ENCODE data around the gene SZRD1.

SZRD1 gene

DNA sequence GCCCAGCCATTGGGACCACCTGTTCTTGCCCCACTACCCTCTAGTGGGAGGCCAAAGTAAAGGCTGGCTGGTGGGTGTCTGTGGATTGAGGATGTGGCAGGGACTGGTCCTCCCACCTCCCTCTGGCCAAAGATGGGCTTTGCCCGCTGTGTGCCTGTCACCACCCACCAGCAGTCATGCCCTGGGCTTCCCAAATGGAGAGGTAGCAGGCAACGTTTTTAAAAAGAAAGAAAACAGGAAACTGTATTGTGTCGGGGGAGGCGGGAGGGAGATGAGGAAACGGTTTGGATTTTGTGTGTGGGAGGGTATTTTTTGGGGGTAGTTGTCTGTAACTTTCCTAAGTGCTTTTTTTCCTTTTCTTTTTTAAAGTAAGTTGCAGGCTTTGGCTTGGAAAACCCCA lies 30.1 kb downstream of the SZRD1 start:
- no peak for DNase-seq (ENCODE audit: low read depth)

DNA sequence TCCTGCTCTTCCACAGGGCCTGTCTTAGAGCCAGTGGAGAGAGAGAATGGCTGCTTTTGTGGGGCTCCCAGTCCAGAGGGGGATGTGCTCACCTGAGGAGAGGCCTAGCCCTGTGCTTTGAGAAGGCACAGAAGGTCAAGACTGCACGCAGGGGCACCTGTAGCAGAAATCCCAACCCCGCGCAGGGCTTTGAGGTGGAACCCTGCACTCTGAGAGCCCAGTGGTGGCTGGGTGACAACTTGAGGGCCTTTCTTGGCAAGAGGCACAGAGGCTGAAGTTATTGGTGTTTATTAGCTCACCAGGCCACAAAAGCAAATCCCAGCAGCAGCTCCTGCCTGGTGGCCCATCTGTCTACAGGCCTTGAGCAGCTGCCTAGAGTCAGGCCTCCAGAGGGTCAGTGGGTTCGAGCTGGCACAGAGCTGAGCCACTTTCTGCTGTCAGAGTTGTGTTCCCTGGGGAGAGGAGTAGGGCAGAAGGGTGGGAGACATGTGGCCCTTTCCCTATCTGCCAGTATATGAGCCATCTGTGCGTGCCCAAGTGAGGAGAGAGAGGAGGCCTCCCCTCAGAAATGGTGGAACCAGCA lies 31.4 kb downstream of the SZRD1 start:
- DNase-seq (ENCODE audit: low read depth) = no peak

DNA sequence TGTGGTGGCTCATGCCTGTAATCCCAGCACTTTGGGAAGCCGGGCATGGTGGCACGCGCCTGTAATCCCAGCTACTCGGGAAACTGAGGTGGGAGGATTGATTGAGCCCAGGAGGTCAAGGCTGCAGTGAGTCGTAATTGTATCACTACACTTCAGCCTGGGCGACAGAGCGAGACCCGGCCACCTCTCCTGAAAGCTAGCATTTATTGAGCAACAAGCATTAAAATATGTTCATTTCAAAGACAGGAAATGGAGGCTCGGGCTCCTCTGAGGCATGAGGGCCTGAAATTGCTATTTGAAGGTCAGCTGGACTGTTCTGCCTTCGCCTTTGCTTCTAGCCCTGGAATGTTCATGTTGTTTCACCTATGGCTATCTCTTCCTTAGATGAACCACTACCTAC lies 35.7 kb downstream of the SZRD1 start:
- DNase-seq (ENCODE audit: low read depth) = no peak

DNA sequence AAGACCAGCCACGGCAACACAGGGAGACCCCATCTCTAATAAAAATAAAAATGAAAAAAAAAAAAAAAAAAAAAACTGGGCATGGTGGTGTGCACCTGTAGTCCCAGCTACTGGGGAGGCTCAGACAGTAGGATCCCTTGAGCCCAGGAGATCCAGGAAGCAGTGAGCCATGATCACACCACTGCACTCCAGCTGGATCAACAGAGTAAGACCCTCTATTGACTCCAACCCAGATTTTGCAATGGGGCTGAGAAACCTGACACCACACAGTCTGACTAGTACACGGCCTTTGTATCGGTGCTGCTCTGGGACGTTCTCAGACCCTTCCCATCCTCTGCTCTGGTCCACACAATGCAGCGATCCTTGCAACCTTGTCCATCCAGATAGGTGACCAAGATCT lies 38.4 kb downstream of the SZRD1 start:
- DNase-seq (ENCODE audit: low read depth) = no peak

DNA sequence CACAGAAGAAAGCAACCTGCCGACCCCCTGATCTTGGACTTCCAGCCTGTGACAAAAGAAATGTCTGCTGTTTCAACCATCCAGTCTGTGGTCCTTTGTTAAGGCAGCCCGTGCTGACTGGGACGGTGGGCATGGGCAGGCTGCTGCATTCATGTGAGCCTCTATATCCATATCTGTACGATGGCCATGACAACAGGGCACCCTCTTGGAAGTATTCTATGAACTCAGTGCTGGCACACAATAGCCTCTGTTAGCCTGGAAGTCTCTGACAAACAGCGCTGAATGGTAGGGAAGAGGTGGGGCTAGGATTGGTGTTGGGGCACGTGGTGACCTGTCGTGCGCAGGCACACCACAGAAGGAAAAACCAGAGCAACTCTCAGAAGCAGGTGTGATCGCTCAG lies 39.8 kb downstream of the SZRD1 start:
- no peak for DNase-seq (ENCODE audit: low read depth)

DNA sequence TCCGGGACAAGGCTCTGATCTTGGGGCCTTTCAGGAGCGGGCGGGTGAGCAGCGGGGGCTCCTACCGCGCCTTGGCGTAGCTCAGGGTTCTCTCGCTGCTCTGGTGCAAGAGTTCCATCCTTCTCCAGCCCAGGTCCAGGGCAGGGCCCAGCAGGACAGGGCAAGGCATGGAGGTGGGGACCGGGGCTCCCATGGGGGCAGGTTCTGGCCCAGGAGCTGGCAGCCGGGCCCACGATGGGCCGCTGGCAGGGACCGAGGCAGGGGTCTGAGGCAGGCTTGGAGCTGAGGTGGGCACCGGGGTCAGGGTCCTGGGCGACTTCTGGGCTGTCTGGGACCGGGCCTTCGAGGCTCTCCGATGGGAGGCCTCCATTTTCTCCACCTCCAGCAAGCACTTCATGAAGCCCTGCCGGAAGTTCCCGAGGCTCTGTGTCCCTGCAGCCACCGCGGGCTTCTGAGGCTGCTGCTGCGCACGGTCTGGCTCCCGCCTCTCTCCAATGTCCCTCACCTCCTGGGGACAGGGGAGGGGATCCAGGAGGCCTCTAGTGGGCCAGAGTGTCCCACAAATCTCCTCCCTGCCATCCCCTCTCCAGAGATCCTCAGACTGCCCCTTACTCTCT lies 42.6 kb downstream of the SZRD1 start:
- no peak for DNase-seq (ENCODE audit: low read depth)

DNA sequence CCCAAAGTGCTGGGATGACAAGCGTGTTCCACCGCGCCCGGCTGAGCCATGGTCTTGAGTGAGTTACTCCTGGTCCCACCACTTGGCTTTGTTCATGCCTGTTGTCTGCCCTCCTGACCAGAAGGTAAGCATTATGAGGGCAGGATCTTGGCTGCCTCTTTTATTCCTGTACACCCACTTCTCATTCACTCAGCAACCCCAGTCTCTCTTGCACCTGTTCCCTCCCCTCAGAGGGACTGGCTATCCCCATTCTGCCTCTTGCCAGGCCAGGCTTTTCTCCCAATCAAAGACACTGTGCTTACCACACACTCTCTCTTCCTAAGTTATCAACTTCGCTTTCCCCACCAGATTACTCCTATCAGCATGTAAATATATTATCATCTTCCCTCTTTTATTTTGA lies 43.8 kb downstream of the SZRD1 start:
- no peak for DNase-seq (ENCODE audit: low read depth)

DNA sequence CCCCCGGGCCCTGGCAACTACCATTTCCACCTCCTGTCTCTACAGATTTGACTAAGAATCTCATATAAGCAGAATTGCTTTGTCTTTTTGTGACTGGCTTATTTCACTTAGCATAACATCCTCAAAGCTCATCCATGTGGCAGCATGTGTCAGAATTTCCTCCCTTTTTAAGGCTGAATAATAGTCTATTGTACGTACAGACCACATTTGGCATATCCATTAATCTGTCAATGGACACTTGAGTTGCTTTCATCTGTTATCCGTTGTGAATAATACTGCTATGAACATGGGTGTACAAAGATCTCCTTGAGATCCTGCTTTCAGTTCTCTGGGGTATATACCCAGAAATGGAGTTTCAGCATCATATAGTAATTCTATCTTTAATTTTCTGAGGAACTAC lies 46.1 kb downstream of the SZRD1 start:
- no peak for DNase-seq (ENCODE audit: low read depth)

DNA sequence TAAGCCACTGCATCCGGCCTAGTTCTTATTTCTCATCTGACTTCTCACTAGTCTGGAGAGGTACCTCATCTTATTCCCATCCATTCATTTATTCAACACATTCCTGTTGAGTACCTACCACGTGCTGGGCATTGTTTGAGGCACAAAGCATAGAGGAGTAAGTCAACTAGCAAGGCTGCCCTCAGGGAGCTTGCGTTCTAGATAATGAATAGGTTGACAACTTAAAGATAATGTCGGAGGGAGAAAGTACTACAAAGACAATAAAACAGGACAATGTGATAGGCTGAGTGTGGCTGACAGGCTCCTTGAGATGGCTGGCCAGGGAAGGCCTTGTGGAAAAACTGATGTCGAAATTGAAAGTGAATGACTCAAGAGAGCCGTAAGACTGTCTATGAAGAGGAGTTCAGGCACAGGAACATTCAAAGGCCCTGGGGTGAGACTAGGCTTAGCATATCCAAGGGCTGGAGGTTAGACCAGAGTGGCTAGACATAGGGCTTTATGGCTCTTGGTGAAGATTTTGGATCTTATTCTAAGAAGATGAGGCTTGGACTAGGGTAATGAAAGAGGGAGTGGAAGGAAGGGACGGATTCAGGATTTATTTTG lies 51.9 kb downstream of the SZRD1 start:
- DNase-seq (ENCODE audit: low read depth) = no peak

DNA sequence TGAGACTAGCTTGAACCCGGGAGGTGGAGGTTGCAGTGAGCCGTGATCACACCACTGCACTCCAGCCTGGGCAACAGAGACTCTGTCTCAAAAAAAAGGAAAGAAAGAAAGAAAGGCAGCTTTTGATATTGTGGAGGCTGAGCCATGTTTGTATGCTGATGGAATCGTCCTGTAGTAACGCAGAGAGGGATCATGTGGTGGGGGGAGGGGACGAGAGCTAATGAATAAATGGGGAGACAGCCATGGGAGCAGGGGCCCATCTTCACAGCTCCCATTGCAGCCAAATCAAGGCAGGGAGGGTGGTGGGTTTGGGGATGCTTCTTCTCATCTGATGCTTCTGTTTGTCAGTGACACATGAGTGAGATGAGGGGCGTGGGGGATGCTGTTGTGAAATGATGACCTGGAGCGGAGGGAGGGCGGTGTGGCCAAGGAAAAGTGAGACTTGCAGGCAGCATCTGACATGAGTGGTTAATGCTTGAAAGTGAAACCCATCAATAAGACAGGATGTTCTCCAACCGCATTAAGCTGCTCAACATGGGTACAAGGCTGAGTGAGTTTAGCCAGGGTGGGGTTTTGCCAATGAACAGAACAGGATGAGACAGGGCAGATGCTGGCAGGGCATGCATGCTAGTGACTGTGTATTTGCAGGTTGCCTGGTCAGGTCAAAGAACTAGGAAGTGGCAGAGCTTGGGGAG lies 53.5 kb downstream of the SZRD1 start:
- DNase-seq (ENCODE audit: low read depth) = no peak

DNA sequence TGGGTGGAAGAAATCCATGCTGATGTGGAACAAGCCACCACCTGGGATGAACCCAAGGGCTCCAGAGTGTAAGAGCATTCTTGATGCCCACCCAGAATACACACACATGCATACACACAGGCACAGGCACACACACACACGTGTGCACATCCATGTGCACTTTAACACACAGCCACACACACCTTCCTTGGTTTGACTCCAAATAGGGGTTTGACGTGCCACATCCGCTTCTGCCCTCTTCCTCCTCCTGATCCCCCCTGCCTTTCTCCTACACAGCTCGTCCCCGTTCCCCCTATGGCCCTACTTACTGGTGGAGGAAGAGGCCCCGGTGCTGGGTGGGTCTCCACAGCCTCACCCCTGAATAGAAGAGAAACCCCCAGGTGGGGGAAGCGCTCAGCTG lies 54.2 kb downstream of the SZRD1 start:
- no peak for DNase-seq (ENCODE audit: low read depth)

DNA sequence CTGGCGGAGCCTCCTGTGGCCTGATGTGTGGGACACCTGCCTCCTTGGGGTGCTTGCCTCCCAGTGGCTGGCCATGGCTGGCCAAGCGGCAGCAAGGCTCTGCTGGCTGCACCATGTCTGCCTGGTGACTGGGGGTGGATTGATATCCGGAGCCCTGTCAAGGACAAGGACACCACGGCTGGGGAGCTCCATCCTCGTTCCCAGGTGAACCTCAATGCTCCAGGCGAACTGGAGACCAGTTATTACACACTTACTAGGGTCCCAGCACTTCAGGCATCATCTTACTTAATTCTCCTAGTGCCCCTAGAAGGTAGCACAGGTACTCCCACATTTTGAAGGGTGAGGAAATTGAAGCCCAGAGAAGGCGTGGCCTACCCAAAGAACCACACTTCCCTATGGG lies 55.0 kb downstream of the SZRD1 start:
- no peak for DNase-seq (ENCODE audit: low read depth)

DNA sequence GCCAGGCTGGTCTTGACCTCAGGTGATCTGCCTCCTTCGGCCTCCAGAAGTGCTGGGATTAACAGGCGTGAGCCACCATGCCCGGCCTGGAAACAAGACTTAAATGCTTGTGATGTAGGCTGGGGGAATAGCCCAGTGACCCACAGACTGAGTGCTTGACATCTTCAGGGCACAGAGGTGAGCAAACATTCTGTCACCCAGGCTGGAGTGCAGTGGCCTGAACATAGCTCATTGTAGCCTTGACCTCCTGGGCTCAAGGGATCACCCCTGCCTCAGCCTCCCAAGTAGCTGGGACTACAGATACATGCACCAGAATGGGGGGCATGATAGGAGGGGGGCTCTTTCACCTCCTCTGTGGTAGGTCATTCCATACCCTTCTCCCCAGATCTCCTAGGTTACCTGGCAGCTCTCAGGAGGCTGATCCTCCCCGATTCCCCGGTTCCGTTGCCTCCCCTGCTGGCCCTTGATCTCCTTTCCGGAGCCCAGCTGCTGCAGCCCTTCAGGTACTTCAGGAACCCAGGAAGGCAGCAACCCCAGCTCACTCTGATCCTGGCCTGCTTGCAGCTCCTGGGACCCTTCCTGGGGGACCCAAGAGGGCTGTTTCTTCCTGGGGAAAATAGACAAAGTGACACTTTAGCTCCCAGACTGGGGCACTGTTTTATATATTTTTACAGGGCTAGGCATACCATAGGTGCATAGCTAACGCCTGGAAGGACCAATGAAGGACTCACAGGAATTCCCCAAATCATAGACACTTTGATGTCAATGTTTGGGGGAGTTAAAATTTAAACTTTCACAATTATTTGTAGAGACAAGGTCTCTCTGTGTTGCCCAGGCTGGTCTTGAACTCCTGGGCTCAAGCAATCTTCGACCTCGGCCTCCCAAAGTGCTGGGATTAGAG lies 58.3 kb downstream of the SZRD1 start:
- no peak for DNase-seq (ENCODE audit: low read depth)

DNA sequence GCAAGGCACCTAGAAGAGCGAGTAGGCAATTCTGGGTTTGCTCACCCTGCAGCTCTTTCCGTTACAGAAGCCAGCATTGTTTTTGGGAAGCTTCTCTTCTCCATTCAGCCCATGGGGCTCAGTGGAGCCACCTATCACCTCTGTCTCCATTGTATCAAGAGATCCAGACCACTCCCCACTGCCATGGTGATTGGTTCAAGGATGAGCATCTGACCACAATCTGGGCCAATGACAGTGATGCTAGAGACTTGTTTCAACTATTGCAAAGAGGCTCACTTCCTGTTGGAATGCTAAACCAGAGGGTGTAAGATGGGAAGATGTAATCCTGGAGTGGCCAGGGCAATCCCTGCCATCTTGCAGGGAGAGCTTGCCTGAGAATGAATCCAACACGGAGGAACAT lies 63.6 kb downstream of the SZRD1 start:
- no peak for DNase-seq (ENCODE audit: low read depth)

DNA sequence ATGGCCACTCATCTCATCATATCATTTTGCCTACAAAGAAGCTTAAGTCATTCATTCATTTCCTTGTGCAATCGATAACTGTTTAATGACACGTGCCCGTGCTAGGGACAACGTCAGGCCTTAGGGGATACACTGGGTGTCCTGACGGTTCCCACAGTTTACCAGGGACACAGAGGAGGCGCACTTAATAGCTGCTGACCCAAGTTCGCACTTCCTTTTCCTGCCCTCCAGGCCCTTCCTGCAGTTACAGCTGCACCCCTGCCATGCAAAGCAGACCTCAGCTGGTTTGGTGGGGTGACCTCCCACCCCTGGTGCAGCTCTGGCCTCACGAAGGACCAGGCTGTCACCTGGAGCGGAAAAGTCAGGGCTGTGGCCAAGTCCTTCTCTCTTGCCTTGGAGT lies 66.0 kb downstream of the SZRD1 start:
- DNase-seq (ENCODE audit: low read depth) = no peak

DNA sequence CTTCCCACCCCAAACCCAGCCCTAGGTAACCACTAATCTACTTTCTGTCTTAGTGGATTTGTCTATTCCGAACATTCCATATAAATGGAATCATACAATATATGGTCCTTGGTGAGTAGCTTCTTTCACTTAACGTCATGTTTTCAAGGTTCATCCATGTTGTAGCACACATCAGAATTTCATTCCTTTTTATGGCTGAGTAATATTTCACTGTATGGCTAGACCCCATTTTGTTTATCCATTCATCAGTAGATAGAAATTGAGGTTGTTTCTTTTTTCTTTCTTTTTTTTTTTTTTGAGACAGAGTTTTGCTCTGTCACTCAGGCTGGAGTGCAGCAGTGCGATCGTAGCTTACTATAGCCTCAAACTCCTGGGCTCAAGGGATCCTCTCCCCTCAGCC lies 67.0 kb downstream of the SZRD1 start:
- no peak for DNase-seq (ENCODE audit: low read depth)

DNA sequence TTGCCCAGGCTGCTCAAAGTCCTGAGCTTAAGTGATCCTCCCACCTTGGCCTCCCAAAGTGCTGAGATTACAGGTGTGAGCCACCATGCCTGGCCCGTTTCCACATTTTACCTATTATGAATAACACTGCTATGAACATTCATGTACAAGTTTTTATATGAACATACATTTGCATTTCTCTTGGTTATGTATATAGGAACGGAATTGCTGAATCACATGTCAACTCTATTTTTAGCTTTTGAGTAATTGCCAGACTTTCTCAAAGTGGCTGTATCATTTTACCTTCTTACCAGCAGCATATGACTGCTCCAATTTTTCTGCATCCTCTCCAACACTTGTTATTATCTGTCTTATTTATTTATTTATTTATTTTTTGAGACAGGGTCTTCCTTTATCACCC lies 67.5 kb downstream of the SZRD1 start:
- DNase-seq (ENCODE audit: low read depth) = no peak

DNA sequence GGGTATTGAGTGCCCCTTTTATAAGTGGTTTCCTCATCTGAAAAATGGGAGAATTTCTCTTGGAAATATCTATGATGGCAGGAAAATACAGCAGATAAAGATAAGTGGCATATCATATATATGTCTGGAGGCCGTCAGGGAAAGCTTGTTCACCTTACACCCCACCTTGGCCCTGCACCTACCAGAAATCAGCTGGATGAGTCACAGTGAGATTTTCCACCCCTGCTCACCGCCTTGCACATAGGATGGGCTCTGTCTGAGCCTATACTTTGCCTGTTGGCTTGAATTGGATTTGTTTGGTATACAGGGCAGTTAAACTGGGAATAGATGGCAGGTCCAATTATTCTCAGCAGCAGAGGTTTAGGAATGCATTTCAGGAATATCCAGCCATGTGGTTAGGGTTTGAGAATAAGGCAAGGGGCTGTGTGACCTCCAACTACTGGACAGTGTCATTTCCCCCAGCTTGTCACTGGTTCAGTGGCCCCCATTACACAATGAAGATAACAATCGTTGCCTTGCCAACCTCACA lies 70.0 kb downstream of the SZRD1 start, which contains the start of gene SPATA21:
TSS of gene SPATA21 (minus strand) at position 479 of the 529 bp plus-strand sequence. CDS start 6,053 bp downstream, outside the sequence.
- DNase-seq (ENCODE audit: low read depth) = no peak

DNA sequence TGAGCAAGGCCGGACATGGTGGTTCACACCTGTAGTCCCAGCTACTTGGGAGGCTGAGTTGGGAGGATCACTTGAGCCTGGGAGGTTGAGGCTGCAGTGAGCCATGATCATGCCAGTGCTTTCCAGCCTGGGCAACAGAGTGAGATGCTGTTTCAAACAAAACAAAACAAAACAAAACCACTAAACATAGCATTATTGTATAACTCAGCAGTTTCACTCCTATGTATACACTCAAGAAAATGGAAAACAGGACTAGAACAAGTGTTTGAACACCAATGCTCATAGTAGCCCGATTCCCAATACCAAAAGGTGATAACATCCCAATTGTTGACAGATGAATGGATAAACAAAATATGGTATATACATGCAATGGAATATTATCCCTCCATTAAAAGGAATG lies 71.5 kb downstream of the SZRD1 start:
- no peak for DNase-seq (ENCODE audit: low read depth)

DNA sequence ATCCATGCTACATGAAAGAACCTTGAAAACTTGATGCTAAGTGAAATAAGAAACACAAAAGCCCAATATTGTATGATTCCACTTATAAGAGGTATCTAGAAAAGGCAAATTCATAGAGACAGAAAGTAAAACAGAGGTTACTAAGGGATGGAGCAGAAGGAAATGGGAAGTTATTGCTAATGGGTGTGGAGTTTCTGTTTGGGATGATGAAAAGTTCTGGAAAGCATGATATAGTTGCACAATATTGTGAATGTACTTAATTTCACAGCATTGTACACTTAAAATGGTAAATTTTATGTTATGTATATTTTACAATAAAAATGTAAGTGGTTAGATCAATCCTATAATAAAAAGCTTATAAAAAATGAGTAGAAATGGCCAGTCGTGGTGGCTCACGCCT lies 71.9 kb downstream of the SZRD1 start:
- no peak for DNase-seq (ENCODE audit: low read depth)

DNA sequence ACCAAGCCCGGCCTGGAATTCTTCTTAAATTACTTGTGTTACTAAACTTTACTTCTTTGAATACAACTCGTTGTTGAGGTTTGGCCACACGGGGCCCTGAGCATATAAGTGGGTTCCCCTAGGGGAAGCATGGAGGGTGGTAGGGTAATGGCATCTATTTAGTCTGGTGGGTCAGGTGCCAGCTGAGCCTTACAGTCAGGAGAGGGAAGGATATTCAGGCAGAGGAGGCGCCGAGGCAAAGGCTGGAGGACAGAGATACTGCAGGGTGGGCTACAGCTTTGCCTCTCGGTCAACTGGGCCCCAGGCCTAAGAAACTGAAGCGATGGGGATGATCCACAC lies 73.1 kb downstream of the SZRD1 start:
- DNase-seq (ENCODE audit: low read depth) = no peak

All from stromal cell of bone marrow (primary cell).